Stomach smooth muscle (tissue), 2 donors: ENCODE measurements around the gene ZBTB16.
A peak's percentile ranks its signal among the peaks of the same experiment; 100 is the strongest.

Experiments
- H3K27ac ChIP-seq: one replicate; pipeline ENCODE4 v1.7.0; 2013; ENCODE audit warnings: mild to moderate bottlenecking, low read length, inconsistent platforms
- H3K27me3 ChIP-seq, 2 donors: one replicate each; pipeline ENCODE4 v1.7.0; 2013; ENCODE audit warnings: low read length in 2 of 2; ENCODE audit not compliant: insufficient read depth in 2 of 2, control insufficient read depth in 1 of 2
- H3K36me3 ChIP-seq, 2 donors: one replicate each; pipeline ENCODE4 v1.7.0; 2013; ENCODE audit warnings: low read length in 2 of 2; ENCODE audit not compliant: control insufficient read depth in 2 of 2, insufficient read depth in 2 of 2
- H3K4me1 ChIP-seq: one replicate; pipeline ENCODE4 v1.7.0; 2013; ENCODE audit warnings: low read length; ENCODE audit not compliant: control insufficient read depth, insufficient read depth
- H3K4me3 ChIP-seq, 2 donors: one replicate each; pipeline ENCODE4 v1.7.0; 2013; ENCODE audit warnings: low read length in 2 of 2
- H3K9ac ChIP-seq, 2 donors: one replicate each; pipeline ENCODE4 v1.7.0; 2013; ENCODE audit warnings: low read length in 2 of 2, mild to moderate bottlenecking in 1 of 2
- H3K9me3 ChIP-seq, 2 donors: one replicate each; pipeline ENCODE4 v1.7.0; 2013; ENCODE audit warnings: low read length in 2 of 2; ENCODE audit not compliant: control insufficient read depth in 2 of 2
- donor health status: healthy.
- donor health status: Pancreatic carcinoma.

Gene ZBTB16

DNA sequence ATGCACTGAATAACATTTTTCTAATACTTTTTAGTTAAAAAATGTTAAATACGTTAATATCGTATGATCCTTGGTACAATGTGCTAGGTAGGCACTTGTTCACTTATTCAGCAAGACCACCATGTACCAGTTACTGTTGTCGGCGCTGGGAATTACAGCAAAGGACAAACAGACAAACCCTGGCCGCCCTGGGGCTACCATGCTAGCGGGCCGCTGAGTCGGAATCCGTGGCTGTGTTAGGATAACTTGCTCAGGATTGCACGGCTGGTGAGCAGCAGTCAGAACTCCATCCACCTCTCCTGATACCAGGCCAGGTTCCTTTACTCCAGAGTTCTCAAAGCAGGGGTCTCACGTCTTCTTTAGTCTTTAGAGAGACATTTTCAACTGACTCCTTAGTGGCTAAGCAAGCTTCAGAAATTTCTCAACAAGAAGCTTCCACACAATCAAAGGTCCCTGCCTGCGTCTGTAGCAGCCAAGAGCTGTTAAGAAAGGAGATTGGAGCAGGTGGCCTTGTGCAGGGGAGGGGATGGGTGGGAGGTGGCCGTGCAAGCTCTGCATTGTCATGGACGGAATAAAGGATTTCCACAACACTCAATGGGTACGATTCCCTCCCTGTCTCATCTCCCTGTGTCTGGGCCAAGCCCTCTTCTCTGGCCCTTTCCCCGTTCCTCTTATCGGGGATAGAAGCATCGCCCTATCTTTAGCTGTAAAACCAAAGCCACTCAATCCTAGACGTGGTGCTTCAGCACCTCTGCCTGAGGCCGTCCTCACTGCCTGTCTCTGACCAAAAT is 196.9 kb downstream of the ZBTB16 start:
- H3K36me3 ChIP-seq, result peaks cover 7 to 19% of the 10 kb centered on the region in 2 donors
- no peak overlapping the region for H3K4me3 ChIP-seq
- H3K9me3 ChIP-seq, result no peaks in the 10 kb centered on the region
- peak overlapping the region; percentile 83 for H3K27ac ChIP-seq
- H3K27me3 ChIP-seq, result no peaks in the 10 kb centered on the region
- no peak overlapping the region for H3K9ac ChIP-seq
- peaks cover 41% of the 10 kb centered on the region for H3K4me1 ChIP-seq

DNA sequence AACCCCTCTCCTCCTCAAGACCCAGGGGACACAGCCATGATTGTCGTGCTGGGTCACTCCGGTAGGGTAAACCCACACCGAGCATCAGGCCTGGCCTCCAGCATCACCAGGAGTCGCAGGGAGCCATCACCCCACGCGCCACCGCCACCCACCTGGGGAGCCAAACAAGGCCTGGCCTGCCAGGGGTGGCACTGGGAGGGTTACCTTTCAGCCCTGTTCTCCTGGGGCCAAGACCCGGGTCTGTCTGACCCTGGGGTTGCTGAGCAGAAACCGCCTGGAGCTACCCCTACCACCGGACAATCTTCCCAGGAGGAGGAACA is 197.4 kb downstream of the ZBTB16 start:
- peaks cover 40% of the 10 kb centered on the region for H3K4me1 ChIP-seq
- peak overlapping the region in 1 of 2 donors; percentile 39 for H3K9ac ChIP-seq
- peak overlapping the region; percentile 83 for H3K27ac ChIP-seq
- no peaks in the 10 kb centered on the region for H3K9me3 ChIP-seq
- H3K4me3 ChIP-seq, result no peak overlapping the region
- H3K36me3 ChIP-seq, result peaks cover 4 to 13% of the 10 kb centered on the region in 2 donors
- no peaks in the 10 kb centered on the region for H3K27me3 ChIP-seq

DNA sequence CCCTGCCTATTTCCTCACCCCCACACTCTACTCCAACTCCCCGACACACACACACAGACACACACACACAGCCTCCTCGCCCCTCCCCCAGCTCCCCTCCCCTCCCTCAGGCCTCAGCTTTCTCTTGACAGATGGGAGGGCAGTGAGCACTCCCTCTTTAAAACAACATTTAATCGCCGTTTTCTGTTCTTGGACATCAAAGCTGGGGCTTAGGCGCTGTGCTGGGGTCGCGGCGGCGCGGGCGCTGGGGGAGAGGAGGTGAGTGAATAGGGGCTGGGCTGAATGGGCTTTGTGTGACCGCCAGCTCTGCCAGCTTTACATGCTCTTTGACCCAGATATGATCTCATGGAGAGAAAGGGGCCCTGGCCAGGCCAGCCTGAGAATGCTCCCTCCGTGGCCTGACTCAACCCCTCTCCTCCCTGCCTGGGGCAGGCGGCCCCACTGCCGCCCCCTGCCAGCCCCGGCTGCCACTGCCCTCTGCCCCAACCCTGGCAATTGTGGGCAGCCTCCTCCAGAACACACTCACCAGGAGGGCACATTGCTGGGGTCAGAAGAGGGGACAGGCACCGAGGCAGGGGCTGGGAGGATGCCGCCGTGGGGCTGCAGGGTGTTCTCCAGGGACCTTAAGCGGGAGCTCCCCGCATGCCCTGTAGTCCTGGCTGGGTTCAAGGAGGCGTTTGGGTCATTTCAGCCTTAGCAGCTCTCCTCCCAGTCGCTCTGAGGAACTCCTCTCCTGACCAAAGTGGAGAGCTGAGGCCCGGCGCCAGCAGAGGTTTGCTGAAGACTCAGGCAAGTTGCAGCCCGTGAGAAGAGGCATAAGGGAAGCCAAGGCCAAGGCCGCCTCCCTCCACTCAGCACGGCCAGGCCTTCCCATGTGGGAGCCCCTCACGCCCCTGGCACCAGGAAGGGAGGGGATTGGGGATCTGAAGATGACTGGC is 198.4 kb downstream of the ZBTB16 start:
- H3K9ac ChIP-seq, result peak overlapping the region; percentile 39 to 47
- peaks cover 40% of the 10 kb centered on the region for H3K4me1 ChIP-seq
- H3K27ac ChIP-seq, result peak overlapping the region; percentile 83

DNA sequence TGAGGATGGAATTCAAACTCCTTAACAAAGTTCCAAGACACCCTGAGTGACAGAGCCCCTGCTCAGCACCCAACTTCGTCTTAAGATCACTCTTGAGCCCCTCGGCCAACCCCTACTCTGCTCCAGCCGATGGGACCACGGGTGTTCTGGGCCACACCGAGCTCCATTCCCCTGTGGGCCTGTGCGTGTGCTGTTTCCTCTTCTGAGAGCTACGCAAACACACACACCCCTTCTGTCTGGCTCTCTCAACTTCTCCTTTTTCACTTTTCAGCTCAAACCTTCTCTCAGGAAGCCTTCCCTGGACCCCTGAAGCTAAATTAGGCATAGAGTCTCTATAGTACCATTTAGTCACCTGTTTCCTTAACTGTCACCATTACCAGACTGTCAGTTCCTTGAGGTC is 199.2 kb downstream of the ZBTB16 start:
- Histone ChIP-seq H3K36me3 (peaks cover 0 to 5% of the 10 kb centered on the region in 2 donors), H3K9ac (peak overlapping the region in 1 of 2 donors; percentile 21), H3K4me1 (peaks cover 40% of the 10 kb centered on the region), H3K4me3 (peak overlapping the region in 1 of 2 donors; percentile 47), H3K9me3 (no peaks in the 10 kb centered on the region), H3K27me3 (no peaks in the 10 kb centered on the region), H3K27ac (peak overlapping the region; percentile 83)

More for the DNA sequence above, 198.4 kb downstream of the ZBTB16 start:
- Histone ChIP-seq H3K4me3 (peak overlapping the region in 1 of 2 donors; percentile 47), H3K36me3 (peaks cover 2 to 11% of the 10 kb centered on the region in 2 donors), H3K9me3 (no peaks in the 10 kb centered on the region), H3K27me3 (no peaks in the 10 kb centered on the region)

DNA sequence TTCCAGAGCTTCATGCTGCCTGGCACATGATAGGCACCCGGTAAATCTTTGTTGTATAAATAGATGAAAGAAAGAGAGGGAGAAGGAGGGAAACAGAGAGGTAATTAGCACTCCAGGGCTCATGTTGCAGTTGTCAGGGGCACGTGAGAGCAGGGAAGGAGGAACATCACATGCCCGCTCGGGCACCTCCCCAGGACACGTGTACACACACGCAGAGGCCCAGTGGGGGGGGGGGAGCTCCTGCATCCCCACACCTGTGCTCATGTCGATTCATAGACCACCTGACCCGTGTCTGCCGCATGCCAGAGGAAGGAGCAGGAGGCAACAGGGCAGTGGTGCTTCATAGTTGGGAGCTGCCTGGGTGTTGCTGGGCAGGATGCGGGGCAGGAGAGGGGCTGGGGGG is 199.6 kb downstream of the ZBTB16 start:
- peak overlapping the region in 1 of 2 donors; percentile 21 for H3K9ac ChIP-seq
- peaks cover 0 to 4% of the 10 kb centered on the region in 2 donors for H3K36me3 ChIP-seq
- no peak overlapping the region for H3K4me3 ChIP-seq
- H3K9me3 ChIP-seq, result no peaks in the 10 kb centered on the region
- peak overlapping the region; percentile 83 for H3K27ac ChIP-seq
- H3K4me1 ChIP-seq, result peaks cover 40% of the 10 kb centered on the region
- no peaks in the 10 kb centered on the region for H3K27me3 ChIP-seq

DNA sequence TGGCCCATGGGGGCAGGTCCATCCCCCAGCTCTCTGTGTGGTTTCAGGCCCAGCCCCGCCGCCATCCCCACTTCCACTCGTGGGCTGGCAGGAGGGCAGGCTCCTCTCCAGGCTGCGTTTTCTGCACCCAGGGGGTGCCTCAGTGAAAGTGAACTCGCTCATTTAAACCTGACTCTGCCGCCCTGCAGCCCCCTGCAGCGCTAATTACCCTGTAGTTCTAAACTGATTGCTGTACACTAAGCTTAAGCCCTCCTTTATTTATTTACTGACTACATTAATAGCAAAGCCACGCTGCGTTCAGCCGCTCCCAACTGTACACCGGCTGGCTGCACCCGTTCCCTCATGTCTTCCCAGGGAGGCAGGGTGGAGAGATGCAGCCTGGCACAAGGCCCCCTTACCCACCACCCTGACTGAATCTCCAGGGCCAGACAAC is 200.1 kb downstream of the ZBTB16 start:
- peak overlapping the region; percentile 83 for H3K27ac ChIP-seq
- H3K36me3 ChIP-seq, result peaks cover 0 to 4% of the 10 kb centered on the region in 2 donors
- no peak overlapping the region for H3K9ac ChIP-seq
- H3K27me3 ChIP-seq, result no peaks in the 10 kb centered on the region
- H3K4me1 ChIP-seq, result peaks cover 40% of the 10 kb centered on the region
- H3K9me3 ChIP-seq, result no peaks in the 10 kb centered on the region
- H3K4me3 ChIP-seq, result no peak overlapping the region

DNA sequence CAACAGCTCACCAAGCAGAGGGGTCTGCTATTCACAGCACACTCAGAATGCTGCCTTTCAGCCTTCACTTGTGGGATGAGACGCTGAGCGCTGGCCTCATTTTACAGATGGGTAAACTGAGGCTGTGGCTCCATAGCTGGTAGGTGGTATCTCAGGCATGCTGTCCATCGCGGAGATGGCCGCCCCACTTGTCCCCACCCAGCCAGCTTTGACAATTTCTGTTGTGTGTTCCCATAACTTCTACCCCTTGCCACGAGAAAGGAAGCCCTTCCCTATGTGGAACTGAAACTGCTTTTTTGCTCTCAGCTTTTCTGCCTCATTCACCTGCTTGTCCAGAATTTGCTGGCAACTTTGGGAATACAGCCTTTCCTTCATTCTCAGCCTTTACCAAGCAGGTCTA is 200.6 kb downstream of the ZBTB16 start:
- Histone ChIP-seq H3K9me3 (no peaks in the 10 kb centered on the region), H3K27me3 (no peaks in the 10 kb centered on the region), H3K9ac (peak overlapping the region in 1 of 2 donors; percentile 21), H3K4me1 (peaks cover 40% of the 10 kb centered on the region), H3K4me3 (no peak overlapping the region), H3K27ac (peak overlapping the region; percentile 83), H3K36me3 (peaks cover 0 to 4% of the 10 kb centered on the region in 2 donors)

DNA sequence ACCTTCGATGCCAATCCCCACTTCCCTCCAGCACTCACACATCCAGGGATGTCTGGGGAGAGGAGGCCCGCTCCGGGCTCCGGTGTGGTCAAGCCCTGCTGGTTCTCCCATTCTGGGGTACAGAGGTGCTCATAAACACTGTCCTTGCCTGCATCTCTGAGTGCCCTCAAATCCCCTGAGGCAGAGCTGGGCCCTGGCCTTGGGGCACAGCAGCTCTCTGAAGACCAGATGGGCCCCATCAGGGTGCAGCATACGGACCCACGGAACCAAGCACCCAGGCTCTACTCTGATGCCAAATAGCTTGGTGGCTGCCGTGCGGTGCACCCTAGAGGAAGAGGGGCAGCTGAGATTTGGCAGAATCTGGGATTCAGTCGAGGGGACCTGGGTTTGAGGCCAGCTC is 201.0 kb downstream of the ZBTB16 start:
- Histone ChIP-seq H3K9me3 (no peaks in the 10 kb centered on the region), H3K27me3 (no peaks in the 10 kb centered on the region), H3K9ac (peak overlapping the region; percentile 21 to 43), H3K27ac (peak overlapping the region; percentile 83), H3K36me3 (peaks cover 0 to 4% of the 10 kb centered on the region in 2 donors), H3K4me1 (peaks cover 40% of the 10 kb centered on the region), H3K4me3 (peak overlapping the region in 1 of 2 donors; percentile 44)

DNA sequence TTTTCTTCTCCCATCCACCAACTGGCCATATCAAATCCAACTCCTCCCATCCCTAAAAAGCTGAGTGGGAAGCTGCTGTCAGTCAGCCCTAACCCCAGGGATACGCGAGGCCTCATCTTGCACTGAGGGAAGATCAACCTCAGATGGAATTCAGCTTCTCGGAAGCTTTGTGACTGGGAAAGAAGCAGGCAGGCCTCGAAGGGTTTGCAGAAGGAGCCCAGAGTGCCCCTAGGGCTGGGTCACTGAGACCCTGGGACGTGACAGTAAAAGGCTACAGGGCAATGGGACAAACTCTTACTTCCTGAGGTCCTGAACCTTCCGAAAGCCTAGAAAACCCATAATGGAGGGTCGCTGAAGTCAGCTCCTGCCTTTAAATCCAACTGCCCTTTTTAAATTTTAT is 202.3 kb downstream of the ZBTB16 start:
- Histone ChIP-seq H3K4me1 (peaks cover 38% of the 10 kb centered on the region), H3K9ac (no peak overlapping the region), H3K27ac (no peak overlapping the region), H3K9me3 (no peaks in the 10 kb centered on the region), H3K4me3 (no peak overlapping the region), H3K27me3 (no peaks in the 10 kb centered on the region), H3K36me3 (no peaks in the 10 kb centered on the region)

DNA sequence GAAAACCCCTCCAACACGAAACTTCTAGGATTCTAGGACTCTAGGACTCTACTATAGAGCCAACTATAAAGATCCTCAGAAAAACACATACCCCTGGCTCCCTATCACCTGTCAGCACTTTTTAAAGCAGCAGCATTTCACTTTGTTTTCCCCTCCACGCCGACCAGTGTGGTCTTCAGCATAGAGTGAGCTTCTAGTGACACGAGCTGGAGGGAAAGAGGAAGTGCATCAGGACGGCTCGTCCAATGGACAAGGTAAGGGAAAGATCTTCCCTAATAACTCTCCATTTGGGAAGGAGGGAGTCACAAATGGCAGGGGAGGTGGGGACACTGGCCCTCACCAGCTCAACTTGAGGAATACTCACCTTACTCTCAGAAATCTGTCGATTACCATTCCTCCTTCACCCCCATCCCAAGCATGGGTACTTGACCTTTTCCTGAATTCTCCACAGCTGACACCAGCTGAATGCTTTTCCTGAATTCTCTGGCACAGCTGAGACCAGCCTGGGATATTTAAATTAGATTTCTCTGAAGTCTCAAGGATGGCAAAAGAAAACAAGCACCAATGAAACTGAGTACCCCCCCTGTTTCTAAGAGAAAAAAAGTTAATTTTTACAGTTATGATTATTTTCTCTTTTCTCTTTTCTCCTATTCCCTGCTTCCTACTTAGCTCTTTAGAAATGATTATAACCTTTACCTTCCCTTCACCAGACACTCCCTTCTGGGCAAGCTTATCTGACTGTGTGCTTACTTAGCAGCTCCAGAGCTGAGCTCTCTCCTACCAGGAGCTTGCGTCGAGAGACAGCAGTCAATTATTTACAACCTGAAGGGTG is 203.4 kb downstream of the ZBTB16 start:
- Histone ChIP-seq H3K27ac (no peak overlapping the region), H3K4me1 (peaks cover 27% of the 10 kb centered on the region), H3K9ac (no peak overlapping the region), H3K9me3 (no peaks in the 10 kb centered on the region), H3K27me3 (no peaks in the 10 kb centered on the region), H3K4me3 (no peak overlapping the region), H3K36me3 (no peaks in the 10 kb centered on the region)
